Stimulated activated CD4-positive, alpha-beta T cell treated with anti-CD3 and anti-CD28 coated beads, Interleukin-12 subunit alpha, Interleukin-12 subunit beta, amount 100 ng/mL, for 4 hours (primary cell): ENCODE measurements around the gene FLVCR1.

Experiments used
- DNase-seq: peaks from one replicate; pipeline ENCODE4 v3.0.0-alpha.2; 2020

FLVCR1 gene

GRCh38 chr1:212916481-212917133 is 58.5 kb downstream of the FLVCR1 start:
- DNase-seq, result no peak

- DNase-seq, result no peak
Measured at GRCh38 chr1:212917134-212917485, 59.0 kb downstream of the FLVCR1 start.

GRCh38 chr1:212917858-212918257 is 59.8 kb downstream of the FLVCR1 start:
- no peak for DNase-seq

- no peak for DNase-seq
Measured at GRCh38 chr1:212918824-212919223, 60.7 kb downstream of the FLVCR1 start.

GRCh38 chr1:212920246-212920645 is 62.2 kb downstream of the FLVCR1 start:
- DNase-seq, result no peak

GRCh38 chr1:212920896-212921295 is 62.8 kb downstream of the FLVCR1 start:
- no peak for DNase-seq

GRCh38 chr1:212922016-212922415 is 63.9 kb downstream of the FLVCR1 start:
- no peak for DNase-seq

- no peak for DNase-seq
Measured at GRCh38 chr1:212926372-212926771, 68.3 kb downstream of the FLVCR1 start.

GRCh38 chr1:212928323-212929291 is 70.5 kb downstream of the FLVCR1 start:
- DNase-seq, result no peak

GRCh38 chr1:212930986-212931678 is 73.1 kb downstream of the FLVCR1 start:
- DNase-seq, result no peak

- no peak for DNase-seq
Measured at GRCh38 chr1:212933815-212934471, 75.9 kb downstream of the FLVCR1 start.

GRCh38 chr1:212935387-212935981 is 77.4 kb downstream of the FLVCR1 start:
- DNase-seq, result no peak

- no peak for DNase-seq
Measured at GRCh38 chr1:212937034-212937433, 79.0 kb downstream of the FLVCR1 start.

- DNase-seq, result no peak
Measured at GRCh38 chr1:212938846-212939245, 80.8 kb downstream of the FLVCR1 start.

GRCh38 chr1:212941452-212941851 is 83.4 kb downstream of the FLVCR1 start:
- no peak for DNase-seq

GRCh38 chr1:212942679-212943392 is 84.8 kb downstream of the FLVCR1 start:
- DNase-seq, result no peak

GRCh38 chr1:212943393-212943710 is 85.3 kb downstream of the FLVCR1 start:
- DNase-seq, result no peak

GRCh38 chr1:212944229-212944901 is 86.3 kb downstream of the FLVCR1 start:
- DNase-seq, result no peak

GRCh38 chr1:212945056-212945455 is 87.0 kb downstream of the FLVCR1 start:
- DNase-seq, result no peak

GRCh38 chr1:212945463-212946160 is 87.5 kb downstream of the FLVCR1 start:
- no peak for DNase-seq

- no peak for DNase-seq
Measured at GRCh38 chr1:212946872-212947271, 88.8 kb downstream of the FLVCR1 start.
